Endothelial cell of umbilical vein (primary cell): Measurements from ENCODE around the gene CALN1.

ENCODE experiments used
- EZH2 ChIP-seq: IDR thresholded peaks from 2 replicates; pipeline ENCODE4 v1.6.1; 2012; ENCODE audit warnings: borderline replicate concordance, low read depth, mild to moderate bottlenecking, moderate library complexity, low read length, inconsistent platforms; ENCODE audit not compliant: severe bottlenecking
- POLR2A ChIP-seq: IDR thresholded peaks from 2 replicates; pipeline ENCODE4 v1.6.1; 2012; ENCODE audit warnings: low read depth, mild to moderate bottlenecking, control low read depth, low read length
- TF ChIP-seq, protein P1 (sequence below), 2 donors: IDR thresholded peaks; 1 replicate in 1 of 2; 2 replicates in 1 of 2; pipeline ENCODE4 v1.5.1; 2011; ENCODE audit warnings: low read length in 2 of 2, mild to moderate bottlenecking in 2 of 2, moderate library complexity in 2 of 2, control low read depth in 1 of 2, inconsistent platforms in 1 of 2, low read depth in 1 of 2; ENCODE audit not compliant: insufficient read depth in 1 of 2; ENCODE audit errors: extremely low read depth in 1 of 2
- TF ChIP-seq, protein P2 (sequence below): IDR thresholded peaks from 2 replicates; pipeline ENCODE4 v1.6.1; 2011; ENCODE audit not compliant: insufficient read depth, insufficient read length

DNA sequence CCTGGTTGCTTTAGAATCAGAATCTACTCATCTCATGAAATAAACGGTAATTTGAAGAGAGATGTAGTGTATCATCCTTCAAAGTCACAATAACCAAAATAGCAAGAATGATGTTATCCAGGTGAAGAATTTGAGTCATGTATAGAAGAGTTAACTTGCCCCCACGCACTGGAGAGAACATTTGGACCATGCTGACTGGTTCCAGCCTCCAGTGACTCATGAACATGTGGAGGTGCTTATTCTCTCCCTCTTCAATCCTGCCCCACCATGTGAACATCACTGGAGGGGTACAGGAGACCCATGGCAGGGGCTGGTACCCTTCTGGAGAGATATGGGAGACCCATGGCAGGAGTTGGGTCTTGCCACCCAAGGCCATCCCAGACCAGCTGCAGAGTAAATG, 427.8 kb downstream of the CALN1 start:
- TF ChIP-seq, protein P1, sequence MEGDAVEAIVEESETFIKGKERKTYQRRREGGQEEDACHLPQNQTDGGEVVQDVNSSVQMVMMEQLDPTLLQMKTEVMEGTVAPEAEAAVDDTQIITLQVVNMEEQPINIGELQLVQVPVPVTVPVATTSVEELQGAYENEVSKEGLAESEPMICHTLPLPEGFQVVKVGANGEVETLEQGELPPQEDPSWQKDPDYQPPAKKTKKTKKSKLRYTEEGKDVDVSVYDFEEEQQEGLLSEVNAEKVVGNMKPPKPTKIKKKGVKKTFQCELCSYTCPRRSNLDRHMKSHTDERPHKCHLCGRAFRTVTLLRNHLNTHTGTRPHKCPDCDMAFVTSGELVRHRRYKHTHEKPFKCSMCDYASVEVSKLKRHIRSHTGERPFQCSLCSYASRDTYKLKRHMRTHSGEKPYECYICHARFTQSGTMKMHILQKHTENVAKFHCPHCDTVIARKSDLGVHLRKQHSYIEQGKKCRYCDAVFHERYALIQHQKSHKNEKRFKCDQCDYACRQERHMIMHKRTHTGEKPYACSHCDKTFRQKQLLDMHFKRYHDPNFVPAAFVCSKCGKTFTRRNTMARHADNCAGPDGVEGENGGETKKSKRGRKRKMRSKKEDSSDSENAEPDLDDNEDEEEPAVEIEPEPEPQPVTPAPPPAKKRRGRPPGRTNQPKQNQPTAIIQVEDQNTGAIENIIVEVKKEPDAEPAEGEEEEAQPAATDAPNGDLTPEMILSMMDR (IDR thresholded peaks at IDR 0.05; ENCODE audit: extremely low read depth in 1 of 2, insufficient read depth in 1 of 2, low read depth in 1 of 2, low read length in 2 of 2), result no peak
- TF ChIP-seq POLR2A, result no peak
- TF ChIP-seq EZH2, result no peak
- TF ChIP-seq, protein P2, sequence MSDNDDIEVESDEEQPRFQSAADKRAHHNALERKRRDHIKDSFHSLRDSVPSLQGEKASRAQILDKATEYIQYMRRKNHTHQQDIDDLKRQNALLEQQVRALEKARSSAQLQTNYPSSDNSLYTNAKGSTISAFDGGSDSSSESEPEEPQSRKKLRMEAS, result no peak
